ENCODE results near the gene FER. TPM values are rescaled to one million over a fixed set of nuclear protein-coding genes. Genes with fewer than 3 reads are reported as not detected.

The FER gene
- total RNA-seq, 1 experiment from 2014 or later, result 18.0 TPM

DNA sequence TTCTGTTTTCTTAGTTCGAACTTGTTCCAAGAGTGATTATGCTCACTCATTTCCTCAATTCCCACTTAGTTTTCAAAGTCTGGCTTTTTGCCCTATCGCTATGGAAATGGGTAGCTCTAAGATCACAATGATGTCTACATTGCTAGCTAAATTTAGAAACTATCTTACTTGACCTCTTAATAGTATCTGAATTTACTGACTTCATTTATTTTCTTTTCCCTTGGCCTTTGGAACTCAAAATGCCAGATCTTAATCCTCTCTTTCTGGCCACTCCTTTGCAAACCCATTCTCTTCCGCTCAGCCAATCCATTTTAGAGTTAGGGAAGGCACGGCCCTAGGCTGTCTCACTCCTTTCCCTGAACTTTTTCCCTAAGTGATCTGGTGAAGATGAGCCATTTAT, 137.0 kb downstream of the FER start:
- Histone ChIP-seq H3K27ac (ENCODE audit: insufficient read length, low read depth, low read length) (no peak overlapping the region), H4K91ac (ENCODE audit: insufficient read length, low read depth, low read length) (no peak overlapping the region), H3K14ac (ENCODE audit: insufficient read depth, low read length) (no peak overlapping the region), H2BK12ac (ENCODE audit: insufficient read length, low read depth, low read length) (no peak overlapping the region), H3K79me2 (ENCODE audit: insufficient read depth, low read length) (no peaks in the 10 kb centered on the region), H2AFZ (ENCODE audit: low read length) (no peak overlapping the region), H3K56ac (ENCODE audit: insufficient read length, low read depth, low read length) (no peak overlapping the region), H3T11ph (ENCODE audit: low read length) (no peak overlapping the region), H3K23me2 (ENCODE audit: insufficient read length, low read depth, low read length, poor library complexity, severe bottlenecking) (no peaks in the 10 kb centered on the region), H3K79me1 (ENCODE audit: insufficient read depth, low read depth, low read length, poor library complexity, severe bottlenecking) (no peaks in the 10 kb centered on the region), H3K4me1 (ENCODE audit: insufficient read depth, low read length) (no peaks in the 10 kb centered on the region), H2BK20ac (ENCODE audit: low read depth, low read length, poor library complexity, severe bottlenecking) (no peak overlapping the region), H4K5ac (ENCODE audit: insufficient read length, low read depth, low read length) (no peak overlapping the region), H3K4me2 (ENCODE audit: insufficient read depth, insufficient read length, low read length) (no peak overlapping the region), H4K20me1 (ENCODE audit: control insufficient read depth, insufficient read depth, insufficient read length) (no peaks in the 10 kb centered on the region), H2BK15ac (ENCODE audit: low read depth, low read length) (no peak overlapping the region), H3K27me3 (ENCODE audit: insufficient read depth, low read length) (no peaks in the 10 kb centered on the region), H2BK120ac (ENCODE audit: low read depth, low read length, poor library complexity, severe bottlenecking) (no peak overlapping the region), H3K9ac (ENCODE audit: extremely low read depth, insufficient read length, low read length) (no peak overlapping the region), H2BK5ac (ENCODE audit: insufficient read length, low read length) (no peak overlapping the region), H2AK5ac (ENCODE audit: insufficient read length, low read length) (no peak overlapping the region), H3K9me3 (ENCODE audit: control insufficient read depth, low read depth, low read length) (no peaks in the 10 kb centered on the region), H3K18ac (ENCODE audit: insufficient read length, low read depth, low read length) (no peak overlapping the region), H4K8ac (replicated peaks; ENCODE audit: insufficient read length, low read depth, low read length) (no peak overlapping the region), H3K4ac (ENCODE audit: low read depth, low read length) (no peak overlapping the region), H3K23ac (ENCODE audit: insufficient read length, low read depth, low read length) (no peak overlapping the region)
- TF ChIP-seq, protein P1, sequence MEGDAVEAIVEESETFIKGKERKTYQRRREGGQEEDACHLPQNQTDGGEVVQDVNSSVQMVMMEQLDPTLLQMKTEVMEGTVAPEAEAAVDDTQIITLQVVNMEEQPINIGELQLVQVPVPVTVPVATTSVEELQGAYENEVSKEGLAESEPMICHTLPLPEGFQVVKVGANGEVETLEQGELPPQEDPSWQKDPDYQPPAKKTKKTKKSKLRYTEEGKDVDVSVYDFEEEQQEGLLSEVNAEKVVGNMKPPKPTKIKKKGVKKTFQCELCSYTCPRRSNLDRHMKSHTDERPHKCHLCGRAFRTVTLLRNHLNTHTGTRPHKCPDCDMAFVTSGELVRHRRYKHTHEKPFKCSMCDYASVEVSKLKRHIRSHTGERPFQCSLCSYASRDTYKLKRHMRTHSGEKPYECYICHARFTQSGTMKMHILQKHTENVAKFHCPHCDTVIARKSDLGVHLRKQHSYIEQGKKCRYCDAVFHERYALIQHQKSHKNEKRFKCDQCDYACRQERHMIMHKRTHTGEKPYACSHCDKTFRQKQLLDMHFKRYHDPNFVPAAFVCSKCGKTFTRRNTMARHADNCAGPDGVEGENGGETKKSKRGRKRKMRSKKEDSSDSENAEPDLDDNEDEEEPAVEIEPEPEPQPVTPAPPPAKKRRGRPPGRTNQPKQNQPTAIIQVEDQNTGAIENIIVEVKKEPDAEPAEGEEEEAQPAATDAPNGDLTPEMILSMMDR (conservative IDR thresholded peaks at IDR 0.05), result no peak
- no peak for DNase-seq
- WGBS (ENCODE audit: extremely low coverage, insufficient read length, low lambda C conversion rate), result 100% methylated on average over 1 of the region's 4 CpGs
- Mint-ChIP-seq H3K9me3 (peaks cover 0 to 7% of the 10 kb centered on the region in 2 experiments; a peak in 1 of 5 replicates), H3K4me1 (peaks cover 15 to 19% of the 10 kb centered on the region in 2 experiments), H3K27ac (peak overlapping the region in 2 of 3 experiments; percentile 5 to 56; a peak in 4 of 7 replicates), H3K4me3 (no peak overlapping the region), H3K36me3 (ENCODE audit: insufficient read depth in 1 of 3, low read depth in 3 of 3) (peaks cover 4 to 8% (median 5%) of the 10 kb centered on the region in 3 experiments; a peak in 6 of 7 replicates), H3K27me3 (ENCODE audit: low read depth) (no peaks in the 10 kb centered on the region)
